NCI-H2107 treated with DMSO at 0.1 percent for 48 hours (cell line): Measurements from ENCODE around the gene MPV17L.
"Not testable (repeated sequence)": the region's sequence is repeated elsewhere in the genome, so short reads cannot be mapped to it uniquely, and the experiment has no call there.

Source experiments
- DNase-seq: peaks from one replicate; lab custom pipeline; 2025; ENCODE audit not compliant: unreplicated experiment; lab: John Stamatoyannopoulos, UW

MPV17L gene

DNA sequence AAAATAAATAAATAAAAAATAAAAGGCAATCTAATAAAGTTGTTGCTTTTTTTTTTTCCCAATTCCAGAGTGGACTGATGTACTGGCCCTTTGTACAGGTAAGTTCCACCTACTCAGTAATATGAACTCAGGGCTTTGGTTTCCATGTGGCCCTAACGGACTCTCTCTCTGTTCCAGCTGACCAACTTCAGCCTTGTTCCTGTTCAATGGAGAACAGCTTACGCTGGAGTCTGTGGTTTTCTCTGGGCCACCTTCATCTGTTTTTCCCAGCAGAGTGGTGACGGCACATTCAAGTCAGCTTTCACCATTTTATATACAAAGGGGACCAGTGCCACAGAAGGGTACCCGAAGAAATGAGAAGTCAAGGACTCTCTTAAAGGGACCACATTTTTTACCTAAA is 12.2 kb downstream of the MPV17L start:
- peak; percentile 17 for DNase-seq

DNA sequence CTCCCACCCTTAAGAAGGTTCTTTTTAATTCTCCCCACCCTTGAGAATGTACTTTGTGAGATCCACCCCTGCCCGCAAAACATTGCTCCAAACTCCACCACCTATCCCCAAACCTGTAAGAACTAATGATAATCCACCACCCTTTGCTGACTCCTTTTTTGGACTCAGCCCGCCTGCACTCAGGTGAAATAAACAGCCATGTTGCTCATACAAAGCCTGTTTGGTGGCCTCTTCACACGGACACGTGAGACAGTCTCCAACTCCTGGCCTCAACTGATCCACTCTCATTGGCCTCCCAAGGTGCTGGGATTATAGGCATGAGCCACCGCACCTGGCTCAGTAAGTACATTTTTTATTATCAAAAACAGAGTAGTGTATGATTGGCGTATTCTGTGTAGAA is 13.9 kb downstream of the MPV17L start:
- not testable (repeated sequence) for DNase-seq

GRCh38 chr16:15415511-15415985 is 20.0 kb downstream of the MPV17L start:
- DNase-seq = no peak

GRCh38 chr16:15417197-15417596 is 21.6 kb downstream of the MPV17L start:
- DNase-seq = no peak

DNA sequence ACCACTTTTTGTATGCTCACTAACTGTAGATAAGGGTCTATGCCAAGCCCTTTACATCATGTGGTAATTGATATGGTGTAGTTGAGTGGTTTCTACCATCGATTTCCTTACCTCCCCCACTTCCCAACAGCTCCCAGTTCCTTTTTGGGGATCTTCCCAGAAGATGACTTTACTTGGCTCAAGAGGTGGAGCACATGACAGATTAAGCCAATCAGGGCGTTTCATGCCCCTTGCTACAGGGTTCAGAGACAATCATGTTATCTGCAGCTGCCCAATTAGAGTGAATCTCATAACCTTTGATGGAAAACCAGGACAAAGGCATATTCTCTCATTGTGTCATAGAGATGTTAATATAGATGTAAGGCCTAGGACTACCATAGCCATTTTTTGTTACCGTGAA is 22.7 kb downstream of the MPV17L start:
- DNase-seq = no peak

DNA sequence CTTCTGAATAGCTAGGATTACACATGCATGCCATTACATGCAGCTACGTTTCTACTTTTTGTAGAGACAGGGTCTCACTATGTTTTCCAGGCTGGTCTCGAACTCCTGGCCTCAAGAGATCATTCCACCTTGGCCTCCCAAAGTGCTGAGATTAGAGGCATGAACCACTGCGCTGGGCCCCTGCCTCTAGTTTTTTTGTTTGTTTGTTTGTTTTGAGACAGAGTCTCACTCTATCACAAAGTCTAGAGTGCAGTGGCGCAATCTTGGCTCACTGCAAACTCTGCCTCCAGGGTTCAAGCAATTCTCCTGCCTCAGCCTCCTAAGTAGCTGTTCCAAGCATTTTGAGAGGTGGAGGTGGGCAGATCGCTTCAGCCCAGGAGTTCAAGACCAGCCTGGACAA is 26.1 kb downstream of the MPV17L start:
- not testable (repeated sequence) for DNase-seq

DNA sequence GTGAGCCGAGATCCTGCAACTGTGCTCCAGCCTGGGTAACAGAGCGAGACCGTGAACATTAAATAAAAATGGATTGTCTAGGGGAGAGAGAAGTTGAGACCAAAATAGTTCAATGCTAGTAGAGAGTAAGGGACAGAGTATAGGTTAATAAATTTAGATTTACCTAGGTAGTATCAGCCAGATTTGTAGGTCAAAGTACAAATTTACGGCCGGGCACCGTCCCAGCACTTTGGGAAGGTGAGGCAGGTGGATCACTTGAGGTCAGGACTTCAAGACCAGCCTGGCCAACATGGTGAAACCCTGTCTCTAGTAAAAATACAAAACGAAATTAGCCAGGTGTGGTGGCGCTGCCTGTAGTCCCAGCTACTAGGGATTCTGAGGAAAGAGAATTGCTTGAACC is 26.7 kb downstream of the MPV17L start:
- no peak for DNase-seq

- no peak for DNase-seq
These were observed 30.3 kb downstream of the MPV17L start for GRCh38 chr16:15425861-15426260.

DNA sequence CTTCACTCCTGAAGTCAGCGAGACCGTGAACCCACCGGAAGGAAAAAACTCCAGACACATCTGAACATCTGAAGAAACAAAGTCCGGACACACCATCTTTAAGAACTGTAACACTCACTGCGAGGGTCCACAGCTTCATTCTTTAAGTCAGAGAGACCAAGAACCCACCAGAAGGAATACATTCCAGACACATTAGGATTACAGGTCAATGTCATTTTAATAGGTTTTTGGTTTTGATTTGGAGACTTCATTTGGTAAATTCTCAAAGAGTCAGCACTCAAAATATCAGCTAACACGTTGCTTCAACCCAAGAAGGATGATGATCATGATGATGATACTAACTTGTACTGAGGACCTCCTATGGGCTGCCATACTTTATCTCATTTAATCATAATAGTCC is 31.2 kb downstream of the MPV17L start:
- no peak for DNase-seq

- DNase-seq = no peak
These were observed 32.2 kb downstream of the MPV17L start for GRCh38 chr16:15427648-15428239.

DNA sequence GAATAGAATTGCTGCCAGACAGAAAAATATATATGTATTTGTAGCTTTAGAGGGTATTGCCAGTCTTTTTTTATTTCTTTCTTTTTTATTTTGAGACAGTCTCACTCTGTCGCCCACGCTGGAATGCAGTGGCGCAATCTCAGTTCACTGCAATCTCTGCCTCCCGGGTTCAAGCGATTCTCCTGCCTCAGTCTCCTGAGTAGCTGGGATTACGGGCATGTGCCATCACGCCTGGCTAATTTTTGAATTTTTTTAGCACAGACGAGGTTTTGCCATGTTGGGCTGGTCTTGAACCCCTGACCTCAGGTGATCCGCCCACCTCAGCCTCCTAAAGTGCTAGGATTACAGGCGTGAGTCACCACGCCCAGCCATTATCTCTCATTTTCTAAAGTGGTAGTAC is 35.3 kb downstream of the MPV17L start:
- not testable (repeated sequence) for DNase-seq

- no peak for DNase-seq
These were observed 38.5 kb downstream of the MPV17L start for GRCh38 chr16:15434079-15434424.

GRCh38 chr16:15434425-15435215 is 39.1 kb downstream of the MPV17L start, which contains the start of gene BMERB1:
TSS of gene BMERB1 (plus strand) at chr16:15434588. CDS start at chr16:15434654, 66 bp downstream.
- peak; percentile 23 for DNase-seq

DNA sequence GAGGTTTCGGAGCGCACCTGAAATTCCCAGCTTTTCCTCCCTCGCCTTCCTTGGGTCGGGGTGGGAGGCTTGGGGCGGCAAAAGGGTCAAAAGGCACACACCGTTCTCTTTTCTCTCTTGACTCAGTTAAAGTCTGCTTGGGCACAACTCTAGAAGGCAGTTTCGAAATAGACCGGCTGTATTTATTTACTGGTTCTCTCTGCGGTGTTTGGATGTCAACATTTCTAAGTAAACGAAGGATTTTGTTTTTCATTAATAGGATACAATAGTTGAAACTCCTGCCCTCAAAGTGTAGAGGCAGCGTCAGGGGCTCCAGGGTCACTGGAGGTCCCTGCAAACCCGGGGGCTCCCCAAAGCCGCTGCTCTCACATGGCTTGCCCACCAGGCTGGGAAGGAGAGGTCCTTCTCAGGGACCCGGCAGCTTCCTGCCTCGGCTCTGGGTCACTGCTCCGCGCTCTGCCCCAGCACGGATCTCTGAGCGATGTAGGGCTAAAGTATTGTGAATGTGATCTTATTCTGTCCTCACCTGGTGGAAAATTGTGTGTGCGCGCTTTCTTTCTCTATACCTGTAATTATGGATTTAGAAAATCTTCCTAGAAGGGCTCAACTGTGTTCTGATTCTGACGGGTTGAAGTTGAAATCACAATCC is 39.8 kb downstream of the MPV17L start:
- peak; percentile 50 for DNase-seq

GRCh38 chr16:15439102-15439501 is 43.5 kb downstream of the MPV17L start:
- no peak for DNase-seq

- DNase-seq = no peak
These were observed 44.0 kb downstream of the MPV17L start for GRCh38 chr16:15439521-15439920.

DNA sequence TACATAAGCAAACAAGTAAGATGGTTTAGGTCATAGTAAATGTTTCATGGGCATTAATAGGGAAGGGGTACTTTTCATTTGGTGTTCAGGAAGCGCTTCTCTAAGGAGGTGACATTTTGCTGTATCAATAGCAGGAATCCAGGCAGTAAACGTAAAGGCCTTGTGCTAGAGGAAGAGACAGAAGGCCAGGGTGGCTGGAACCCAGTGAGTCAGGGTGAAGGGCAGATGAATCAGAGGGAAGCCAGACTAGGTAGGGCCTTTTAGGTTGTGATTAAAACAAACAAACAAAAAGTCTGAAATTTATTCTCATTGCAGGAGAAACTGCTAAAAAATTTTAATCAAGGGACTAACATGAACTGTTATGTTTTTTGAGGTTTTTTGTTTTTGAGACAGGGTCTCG is 45.3 kb downstream of the MPV17L start:
- no peak for DNase-seq

DNA sequence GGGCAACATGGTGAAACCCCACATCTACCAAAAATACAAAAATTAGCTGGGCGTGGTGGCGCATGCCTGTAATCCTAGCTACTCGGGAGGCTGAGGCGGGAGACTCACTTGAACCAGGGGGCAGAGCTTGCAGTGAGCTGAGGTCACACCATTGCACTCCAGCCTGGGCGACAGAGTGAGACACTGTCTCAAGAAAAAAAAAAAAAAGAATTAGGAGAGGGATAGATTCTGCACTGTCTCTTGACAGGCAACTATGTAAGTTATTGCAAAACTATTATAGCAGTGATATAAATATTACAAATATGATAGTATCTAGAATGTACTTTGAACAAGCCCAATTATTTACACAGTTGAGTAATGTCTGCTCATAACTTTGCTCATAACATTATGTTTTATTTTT is 46.6 kb downstream of the MPV17L start:
- DNase-seq = not testable (repeated sequence)

GRCh38 chr16:15443753-15444152 is 48.2 kb downstream of the MPV17L start:
- no peak for DNase-seq

GRCh38 chr16:15444264-15444663 is 48.7 kb downstream of the MPV17L start:
- no peak for DNase-seq

DNA sequence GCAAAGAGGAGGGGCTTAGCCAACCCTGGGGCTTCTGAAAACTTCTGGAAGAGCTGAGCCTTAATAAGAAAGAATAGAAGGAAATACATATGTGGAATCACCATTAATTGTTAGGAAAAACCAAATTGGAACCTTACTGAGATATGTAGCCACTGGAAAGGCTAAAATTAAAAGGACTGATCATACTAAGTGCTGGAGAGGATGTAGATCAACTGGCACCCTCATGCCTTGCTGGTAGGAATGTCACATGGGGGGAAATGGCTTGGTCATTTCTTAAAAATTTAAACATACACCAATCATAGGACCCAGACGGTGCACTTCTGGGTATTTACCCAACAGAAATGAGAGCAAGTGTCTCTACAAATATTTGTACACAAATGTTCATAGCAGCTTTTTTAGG is 49.9 kb downstream of the MPV17L start:
- no peak for DNase-seq

DNA sequence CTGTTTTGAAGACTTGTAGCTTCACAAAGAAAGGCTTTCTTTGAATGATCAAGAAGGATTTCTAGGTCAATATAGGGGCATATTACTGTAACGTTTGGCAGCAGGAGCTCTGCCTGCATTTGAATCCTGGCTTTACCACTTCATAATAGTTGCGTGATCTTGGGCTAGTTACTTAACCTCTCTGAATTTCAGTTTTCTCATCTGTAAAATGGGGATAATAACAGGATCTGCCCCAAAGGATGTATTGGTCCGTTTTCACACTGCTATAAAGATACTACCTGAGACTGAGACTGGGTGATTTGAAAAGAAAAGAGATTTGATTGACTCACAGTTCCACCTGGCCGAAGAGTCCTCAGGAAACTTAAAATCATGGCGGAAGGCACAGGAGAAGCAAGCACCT is 51.3 kb downstream of the MPV17L start:
- no peak for DNase-seq
